Fibroblast of the conjunctiva (primary cell): Measurements from ENCODE around the gene NOS2.
"Not testable (repeated sequence)": the region's sequence is repeated elsewhere in the genome, so short reads cannot be mapped to it uniquely, and the experiment has no call there.

Experiments used
- DNase-seq: peaks from one replicate; pipeline ENCODE4 v3.0.0-alpha.2; 2010; ENCODE audit warnings: low read depth

Gene NOS2

DNA sequence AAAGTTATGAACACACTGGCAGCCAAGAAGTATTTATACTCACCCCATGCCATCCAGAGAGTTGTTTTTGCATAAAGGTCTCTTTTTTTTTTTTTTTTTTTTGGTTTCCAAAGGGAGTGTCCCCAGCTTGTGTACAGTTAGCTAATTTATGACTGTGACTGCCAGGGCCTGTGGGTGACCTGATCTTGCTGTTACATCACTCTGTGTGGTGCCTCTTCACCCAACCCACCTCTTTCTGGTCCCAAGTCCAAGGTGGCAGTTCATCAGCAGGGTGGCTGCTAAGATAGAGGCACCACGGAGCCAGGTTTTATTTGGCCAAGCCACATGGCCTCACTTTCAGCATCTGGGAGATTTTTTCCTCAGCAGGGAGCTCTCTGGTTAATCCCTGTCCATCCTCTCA, at the start of gene NOS2:
Gene NOS2 (minus strand): TSS at position 8 of the 400 bp plus-strand sequence. CDS start 1,720 bp downstream, outside the sequence.
- DNase-seq = no peak

DNA sequence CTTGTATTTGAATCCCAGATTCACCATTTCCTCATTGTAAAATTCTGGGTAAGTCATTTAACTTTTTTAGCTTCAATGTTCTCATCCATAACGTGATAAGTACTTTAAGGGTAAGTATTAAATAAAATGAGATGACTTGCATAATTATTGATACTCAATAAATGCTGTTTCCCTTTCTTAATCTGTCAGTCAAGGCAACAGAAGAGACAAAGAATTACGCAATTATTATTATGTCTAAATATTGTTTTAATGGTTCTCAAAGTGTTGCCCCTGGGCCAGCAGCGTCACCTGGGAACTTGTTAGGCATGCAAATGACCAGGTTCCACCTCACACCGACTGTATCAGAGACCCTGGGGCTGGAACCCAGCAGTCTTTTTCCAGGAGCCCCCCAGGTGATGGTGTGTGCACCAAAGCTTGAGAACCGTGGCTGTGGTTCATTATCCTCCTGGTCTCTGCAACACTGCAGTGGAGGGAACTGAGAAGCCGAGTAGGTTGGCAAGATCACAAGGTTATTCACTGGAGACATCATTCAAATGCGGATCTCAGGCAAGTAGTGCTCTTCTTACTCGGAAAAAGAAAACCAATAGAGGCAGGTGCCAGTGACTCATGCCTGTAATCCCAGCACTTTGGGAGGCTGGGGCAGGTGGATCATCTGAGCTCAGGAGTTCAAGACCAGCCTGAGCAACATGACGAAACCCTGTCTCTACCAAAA, 49.3 kb upstream of the NOS2 start:
- no peak for DNase-seq

DNA sequence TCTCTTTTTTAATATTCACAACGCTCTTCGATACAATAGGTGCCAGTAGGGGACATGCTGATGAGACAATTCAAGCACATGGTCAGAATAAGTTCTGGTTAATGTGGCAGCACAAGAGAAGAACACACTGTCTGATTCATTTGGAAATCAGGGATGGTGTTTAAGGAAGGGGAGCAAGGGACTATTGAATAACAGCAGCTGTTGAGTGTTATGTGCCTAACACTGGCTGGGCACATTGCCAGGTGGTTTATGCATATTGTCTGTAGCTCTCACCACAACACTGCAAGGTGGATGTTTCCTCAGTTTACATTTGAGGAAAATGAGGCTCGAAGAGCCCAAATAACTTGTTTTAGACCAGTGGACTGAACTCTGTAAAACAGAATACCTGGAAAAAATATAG, 48.6 kb upstream of the NOS2 start:
- no peak for DNase-seq

DNA sequence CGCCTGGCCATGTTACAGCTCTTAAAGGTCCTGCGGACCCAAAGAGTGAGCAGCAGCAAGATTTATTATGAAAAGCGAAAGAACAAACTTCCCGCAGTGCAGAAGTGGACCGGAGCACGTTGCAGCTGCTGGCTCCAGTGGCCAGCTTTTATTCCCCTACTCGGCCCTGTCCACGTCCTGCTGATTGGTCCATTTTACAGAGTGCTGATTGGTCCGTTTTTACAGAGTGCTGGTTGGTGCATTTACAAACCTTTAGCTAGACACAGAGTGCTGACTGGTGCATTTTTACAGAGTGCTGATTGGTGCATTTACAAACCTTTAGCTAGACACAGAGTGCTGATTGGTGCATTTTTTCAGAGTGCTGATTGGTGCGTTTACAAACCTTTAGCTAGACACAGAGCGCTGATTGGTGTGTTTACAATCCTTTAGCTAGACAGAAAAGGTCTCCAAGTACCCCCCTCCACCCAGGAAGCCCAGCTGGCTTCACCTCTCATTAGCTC, 46.5 kb upstream of the NOS2 start:
- DNase-seq = not testable (repeated sequence)

DNA sequence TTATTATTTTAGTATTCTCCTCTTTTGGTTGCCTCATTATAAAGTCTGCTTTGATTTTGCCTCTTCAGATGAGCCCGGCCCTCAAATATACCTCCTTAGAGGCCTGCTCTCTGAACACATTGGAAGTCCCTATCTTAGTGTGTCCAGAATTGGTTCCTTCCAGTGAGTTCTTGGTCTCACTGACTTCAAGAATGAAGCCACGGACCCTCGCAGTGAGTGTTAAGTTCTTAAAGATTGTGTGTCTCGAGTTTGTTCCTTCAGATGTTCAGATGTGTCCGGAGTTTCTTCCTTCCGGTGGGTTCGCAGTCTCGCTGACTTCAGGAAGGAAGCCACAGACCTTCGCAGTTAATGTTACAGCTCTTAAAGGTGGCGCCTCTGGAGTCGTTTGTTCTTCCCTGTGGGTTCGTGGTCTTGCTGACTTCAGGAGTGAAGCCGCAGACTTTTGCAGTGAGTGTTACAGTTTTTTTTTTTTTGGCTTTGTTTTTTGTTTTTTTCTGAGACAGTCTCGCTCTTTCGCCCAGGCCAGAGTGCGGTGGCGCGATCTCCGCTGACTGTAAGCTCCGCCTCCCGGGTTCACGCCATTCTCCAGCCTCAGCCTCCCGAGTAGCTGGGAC, 45.8 kb upstream of the NOS2 start:
- DNase-seq = no peak

DNA sequence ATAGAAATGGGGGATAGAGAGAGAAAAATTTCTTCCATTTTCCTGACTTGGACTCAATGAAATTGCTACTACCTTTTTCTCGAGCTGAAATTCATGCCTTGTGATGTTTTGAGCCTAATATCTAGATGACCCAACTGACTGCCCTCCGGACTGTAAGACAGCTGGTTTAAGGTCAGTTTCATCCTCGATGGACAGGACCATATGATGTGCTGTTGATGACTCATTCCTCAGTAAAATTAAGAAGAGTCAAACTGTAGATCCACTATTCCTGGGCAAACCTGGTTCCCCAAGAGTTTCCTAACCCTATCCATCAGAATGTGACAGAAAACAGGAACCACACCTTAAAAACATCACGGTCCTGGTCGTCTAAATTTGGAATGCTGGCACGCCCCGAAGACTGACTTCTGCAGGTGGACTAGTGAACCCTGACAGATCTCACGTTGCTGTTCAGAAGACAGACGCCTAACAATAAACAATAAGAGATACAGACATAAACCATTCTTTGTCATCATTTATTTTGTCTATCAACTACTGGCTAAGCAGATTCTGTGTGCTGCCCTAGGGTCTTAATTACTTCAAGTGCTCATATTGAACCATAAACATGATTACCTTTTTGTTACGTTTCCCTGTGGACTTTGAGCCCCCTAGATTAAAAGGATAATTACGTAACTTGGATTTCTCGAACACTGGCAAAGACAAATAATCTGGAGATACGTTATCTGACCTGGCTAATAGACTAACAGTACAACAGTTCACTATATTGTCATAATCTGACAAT, 45.1 kb upstream of the NOS2 start:
- no peak for DNase-seq

DNA sequence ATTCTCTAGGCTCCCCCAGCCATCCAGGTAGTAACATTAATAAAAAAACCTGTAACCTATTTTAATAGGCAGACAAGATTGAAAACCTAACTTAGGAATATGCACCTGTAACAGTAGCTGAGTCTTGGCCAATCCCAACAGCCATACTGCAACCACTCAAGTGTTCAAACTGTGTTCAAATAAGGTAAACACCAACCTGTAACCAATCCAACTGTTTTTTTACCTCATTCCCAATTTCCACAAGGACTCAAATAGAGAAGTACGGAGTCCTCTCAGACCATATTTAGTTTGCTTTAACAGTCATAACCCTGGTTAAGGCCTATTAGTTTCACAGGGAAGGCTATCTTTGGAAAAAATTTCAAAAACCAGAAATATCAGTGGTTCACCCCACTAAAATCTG, 40.4 kb upstream of the NOS2 start:
- no peak for DNase-seq

DNA sequence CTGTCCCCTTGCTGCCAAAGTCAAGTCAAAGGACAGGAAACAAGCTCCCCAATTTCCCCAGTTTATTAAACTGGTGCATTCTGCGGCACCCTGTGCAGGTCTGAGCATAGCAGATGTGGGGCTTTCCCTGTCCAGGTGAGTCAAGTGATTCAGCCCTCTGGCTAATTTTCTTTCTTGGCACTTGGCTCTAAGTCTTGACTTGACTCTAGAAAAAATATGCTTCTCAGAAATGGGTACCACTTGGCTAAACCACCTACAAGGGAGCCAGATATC, 40.0 kb upstream of the NOS2 start:
- DNase-seq = not testable (repeated sequence)

DNA sequence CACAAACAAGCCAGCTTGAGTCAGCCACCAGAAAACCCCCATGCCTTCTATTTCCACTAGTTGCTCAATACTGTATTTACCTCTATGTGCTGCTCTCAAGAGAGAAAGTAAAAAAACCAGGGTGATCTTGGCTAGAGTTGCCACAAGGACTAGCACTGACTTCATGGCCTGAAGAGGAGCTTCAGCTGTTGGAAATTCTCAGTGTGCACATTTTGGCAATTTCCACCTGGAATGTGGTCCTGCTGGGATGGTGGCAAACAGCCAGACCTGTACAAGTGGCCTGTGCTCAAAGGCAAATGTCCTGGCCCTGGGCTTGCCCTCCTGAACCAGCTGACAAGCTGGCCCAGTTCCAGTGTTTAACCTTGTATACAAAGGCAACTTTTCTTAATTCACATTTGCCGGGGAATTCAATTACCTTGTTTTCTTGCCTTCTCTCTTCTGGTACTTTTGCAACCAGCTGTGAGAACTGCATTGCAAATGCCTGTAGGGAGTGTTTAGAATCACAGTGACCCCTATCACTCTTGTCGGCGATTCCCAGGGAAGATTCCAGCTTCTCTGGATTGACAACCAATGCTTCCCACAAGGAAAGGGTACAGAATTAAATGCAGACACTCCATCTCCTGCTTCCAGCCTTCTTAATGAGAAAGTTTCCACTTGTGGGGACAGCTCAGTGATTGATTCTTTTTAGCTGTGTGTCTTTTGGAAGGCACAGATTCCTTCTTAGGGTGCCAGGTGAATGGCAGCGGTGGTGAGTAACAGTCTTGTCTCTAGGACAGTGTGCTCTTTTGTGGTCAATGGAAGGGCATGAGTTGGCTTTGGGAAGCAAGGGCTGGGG, 39.5 kb upstream of the NOS2 start:
- DNase-seq = not testable (repeated sequence)

DNA sequence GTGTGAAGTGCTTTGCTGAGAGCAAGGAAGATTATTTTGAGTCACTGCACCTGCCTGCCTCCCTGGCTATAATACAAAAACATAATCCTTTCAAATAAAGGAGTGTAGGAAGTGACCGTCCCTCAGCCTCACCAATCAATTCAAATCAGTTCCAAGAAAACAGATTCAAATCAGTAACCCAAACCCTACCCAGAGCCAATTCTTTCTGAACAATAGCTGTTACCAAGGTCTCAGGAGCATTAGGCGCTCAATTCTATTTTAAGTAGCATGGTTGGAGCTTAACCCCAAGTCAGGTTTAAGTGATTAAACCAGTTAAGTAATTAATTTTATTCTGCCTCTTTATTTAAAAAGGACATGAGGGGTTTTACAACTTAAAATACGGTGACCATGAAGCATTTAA, 38.3 kb upstream of the NOS2 start:
- DNase-seq = not testable (repeated sequence)

DNA sequence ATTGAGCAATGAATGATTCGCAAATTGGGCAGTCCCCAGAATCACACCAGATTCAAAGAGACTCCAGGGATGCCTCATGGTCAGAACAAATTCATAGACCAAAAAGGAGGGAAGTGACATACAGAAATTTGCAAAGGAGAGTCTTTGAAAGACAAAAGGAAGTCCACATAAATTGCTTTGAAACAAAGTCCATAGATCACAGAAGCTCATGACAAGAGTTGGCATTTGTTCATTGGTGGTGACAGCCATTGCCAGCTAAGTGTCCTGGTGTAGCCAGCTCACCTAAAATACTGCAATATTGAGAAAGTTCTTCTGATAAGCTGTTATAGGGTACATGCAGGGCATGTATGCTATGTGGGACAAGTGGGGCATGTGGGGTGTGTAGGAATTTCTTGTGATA, 37.4 kb upstream of the NOS2 start:
- not testable (repeated sequence) for DNase-seq

DNA sequence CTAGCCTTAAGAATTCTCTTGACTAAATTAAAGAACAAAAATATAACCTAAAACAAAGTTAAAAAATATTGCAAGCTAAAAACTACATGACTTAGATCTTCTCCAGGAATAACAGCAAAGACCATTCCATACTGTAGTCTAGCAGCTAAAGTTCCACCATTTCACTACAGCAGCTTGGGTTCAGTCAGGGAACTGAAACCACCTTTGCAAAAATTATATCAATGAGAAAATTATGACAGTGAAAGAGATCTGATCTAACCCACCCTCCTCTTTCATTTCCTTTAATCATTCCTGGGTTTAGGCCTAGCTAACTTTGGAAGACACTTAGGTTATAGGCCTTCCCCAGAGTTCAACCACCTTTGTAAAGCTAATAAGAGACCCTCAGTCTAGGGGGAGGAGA, 36.3 kb upstream of the NOS2 start:
- no peak for DNase-seq

DNA sequence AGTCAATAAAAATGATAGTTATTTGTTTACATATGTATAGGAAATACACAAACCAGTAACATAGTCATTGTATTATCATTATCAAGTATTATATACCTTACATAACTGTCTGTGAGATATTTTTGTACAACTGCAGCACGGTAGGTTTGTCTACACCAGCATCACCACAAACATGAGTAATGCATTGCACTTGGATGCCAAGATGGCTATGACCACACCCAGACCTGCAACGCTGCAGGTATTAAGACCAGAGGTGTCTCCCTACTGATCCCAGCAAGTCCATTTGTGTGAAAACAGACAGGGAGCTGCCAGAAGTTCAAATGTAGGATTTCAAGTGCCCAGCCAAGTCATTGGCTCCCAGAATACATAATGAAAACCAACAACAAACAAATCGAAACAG, 34.2 kb upstream of the NOS2 start:
- no peak for DNase-seq

DNA sequence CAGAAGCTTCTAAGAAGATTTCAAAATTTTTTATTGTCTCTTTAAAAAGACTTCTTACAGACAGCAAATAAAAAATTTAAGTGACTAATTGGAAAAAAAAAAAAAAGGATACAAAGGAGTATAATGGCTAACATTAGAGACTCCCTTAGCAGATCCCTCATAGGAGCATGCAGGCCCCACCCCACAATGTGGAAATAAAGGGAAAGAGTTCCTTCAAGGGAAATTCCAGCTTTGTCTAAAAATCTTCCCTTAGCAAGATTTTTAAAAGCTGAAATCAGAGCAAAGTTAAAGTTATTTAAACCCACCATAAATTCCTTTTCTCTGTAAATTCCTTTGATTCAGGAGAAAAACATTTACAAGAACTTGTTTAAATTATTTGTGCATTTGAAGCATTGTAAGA, 32.5 kb upstream of the NOS2 start:
- no peak for DNase-seq

DNA sequence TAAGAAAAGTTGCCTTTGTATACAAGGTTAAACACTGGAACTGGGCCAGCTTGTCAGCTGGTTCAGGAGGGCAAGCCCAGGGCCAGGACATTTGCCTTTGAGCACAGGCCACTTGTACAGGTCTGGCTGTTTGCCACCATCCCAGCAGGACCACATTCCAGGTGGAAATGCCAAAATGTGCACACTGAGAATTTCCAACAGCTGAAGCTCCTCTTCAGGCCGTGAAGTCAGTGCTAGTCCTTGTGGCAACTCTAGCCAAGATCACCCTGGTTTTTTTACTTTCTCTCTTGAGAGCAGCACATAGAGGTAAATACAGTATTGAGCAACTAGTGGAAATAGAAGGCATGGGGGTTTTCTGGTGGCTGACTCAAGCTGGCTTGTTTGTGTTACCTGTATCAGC, 29.6 kb upstream of the NOS2 start:
- not testable (repeated sequence) for DNase-seq

DNA sequence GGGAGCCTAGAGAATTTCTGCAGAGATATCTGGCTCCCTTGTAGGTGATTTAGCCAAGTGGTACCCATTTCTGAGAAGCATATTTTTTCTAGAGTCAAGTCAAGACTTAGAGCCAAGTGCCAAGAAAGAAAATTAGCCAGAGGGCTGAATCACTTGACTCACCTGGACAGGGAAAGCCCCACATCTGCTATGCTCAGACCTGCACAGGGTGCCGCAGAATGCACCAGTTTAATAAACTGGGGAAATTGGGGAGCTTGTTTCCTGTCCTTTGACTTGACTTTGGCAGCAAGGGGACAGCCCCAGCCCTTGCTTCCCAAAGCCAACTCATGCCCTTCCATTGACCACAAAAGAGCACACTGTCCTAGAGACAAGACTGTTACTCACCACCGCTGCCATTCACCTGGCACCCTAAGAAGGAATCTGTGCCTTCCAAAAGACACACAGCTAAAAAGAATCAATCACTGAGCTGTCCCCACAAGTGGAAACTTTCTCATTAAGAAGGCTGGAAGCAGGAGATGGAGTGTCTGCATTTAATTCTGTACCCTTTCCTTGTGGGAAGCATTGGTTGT, 28.9 kb upstream of the NOS2 start:
- DNase-seq = not testable (repeated sequence)

DNA sequence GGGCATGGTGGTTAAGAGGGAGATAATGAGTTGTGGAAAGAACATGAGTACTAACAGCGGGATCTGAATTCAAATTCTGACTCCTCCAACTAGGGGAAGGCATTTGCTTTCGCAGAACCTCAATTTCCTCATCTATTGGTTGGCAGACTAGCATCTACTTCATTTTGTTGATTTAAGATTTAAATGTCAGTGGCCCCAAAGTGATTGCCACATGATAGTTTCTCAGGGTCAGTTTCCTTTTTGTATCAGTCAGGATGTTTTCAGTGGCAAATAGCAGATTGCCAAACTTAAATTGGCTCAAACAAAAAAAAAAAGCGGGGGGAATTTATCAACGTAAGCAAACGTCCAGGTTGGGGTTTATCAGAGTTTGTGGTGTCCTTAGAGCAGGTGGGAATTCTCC, 25.1 kb upstream of the NOS2 start:
- DNase-seq = no peak

DNA sequence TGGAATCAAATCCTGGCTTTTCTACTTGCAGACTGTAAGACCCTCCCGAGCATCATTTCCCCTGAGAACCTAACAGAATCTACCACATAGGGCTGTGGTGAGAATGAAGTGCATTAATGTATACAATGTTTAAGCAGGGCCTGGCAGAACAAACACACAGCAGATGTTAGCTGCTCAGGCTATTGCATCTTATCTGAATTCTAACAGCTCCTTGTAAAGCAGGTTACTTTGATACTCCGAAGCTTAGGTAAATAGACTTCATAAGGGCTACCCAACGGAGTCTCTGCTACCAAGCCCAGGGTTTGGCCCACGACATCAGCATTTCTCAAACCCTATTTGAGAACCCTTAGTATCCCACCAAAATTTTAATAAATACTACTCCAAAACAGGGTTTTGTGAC, 24.4 kb upstream of the NOS2 start:
- no peak for DNase-seq

DNA sequence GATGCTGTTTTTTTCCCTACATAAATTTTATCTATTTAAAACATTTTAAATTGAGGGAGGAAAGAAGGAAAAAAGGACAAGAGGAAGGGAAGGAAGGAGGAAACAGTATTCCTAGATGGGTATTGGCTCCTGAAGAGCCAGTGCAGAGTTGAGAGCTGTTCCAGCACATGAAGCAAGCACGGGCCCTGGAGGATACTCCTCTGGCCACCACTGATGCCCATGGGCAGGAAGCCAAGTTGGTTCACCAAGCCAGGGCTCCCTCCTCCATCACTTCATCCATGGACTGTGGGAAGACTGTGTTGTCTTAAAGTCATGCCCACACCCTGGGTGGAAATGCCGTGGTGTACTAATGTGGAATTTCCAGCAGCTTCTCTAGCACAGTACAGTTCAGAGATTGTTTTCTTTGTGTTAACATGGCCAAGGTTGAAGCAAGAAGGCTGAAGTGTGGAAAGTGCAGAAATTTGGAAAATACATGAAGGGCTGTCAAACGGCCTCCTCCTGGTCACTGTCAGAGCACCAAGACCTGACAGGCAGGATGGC, 23.9 kb upstream of the NOS2 start:
- DNase-seq = no peak

DNA sequence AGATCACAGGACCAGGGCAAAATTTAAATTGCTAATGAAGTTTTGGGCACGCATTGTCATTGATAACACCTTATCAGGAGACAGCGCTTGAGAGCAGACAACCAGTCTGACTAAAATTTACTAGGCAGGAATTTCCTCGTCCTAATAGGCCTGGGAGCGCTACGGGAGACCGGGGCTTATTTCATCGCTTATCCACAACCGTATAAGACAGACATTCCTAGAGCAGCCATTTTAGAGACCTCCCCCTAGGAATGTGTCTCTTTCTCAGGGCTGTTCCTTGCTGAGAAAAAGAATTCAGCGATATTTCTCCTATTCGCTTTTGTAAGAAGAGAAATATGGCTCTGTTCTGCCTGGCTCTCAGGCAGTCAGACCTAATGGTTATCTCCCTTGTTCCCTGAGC, 21.8 kb upstream of the NOS2 start:
- DNase-seq = not testable (repeated sequence)

DNA sequence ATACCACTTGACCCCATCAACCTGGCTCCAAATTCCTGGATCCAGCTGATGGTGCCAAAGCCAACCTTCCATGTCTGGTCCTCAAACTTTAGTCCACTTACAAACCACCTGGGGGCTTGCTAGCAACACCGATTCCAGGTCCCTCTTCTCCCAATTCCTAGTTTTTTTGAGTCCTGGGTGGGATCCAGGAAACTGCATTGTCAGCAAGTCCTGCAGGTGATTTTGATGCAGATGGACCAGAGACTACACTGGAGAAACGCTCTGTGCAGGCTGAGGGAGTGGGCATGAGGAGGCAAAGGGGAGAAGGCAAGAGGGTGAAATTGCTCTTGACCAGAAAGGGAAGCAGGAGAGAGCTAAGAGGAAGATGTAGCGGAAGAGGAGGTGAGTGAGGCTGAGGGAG, 21.0 kb upstream of the NOS2 start:
- DNase-seq = no peak

DNA sequence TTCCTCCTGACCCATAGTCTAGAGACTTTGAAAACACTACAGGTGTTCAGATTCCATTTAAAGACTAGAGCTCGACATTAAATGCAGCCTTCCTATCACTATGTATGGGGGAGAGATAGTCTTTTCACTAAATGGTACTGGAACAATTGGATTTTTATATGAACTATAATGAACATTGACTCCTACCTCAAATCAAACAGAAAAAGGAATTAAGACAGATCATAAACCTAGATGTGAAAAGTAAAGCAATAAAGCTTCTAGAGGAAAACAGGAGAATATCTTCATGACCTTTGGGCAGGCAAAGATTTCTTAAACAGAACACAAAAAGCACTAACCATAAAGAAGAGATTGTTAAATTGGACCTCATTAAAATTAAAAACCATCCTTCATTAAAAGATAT, 18.8 kb upstream of the NOS2 start:
- DNase-seq = no peak
